Measurements from ENCODE around the gene ITGB8.

ITGB8 gene

GRCh38 chr7:20314198-20314597 lies 16.5 kb upstream of the ITGB8 start (continued):
- TF ChIP-seq ZNF70 (CRISPR knock-in tag; IDR thresholded peaks at IDR 0.05) (no peak), PPARA (CRISPR knock-in tag; IDR thresholded peaks at IDR 0.05; ENCODE audit: borderline replicate concordance) (no peak)

- TF ChIP-seq ZFP3 (CRISPR knock-in tag; IDR thresholded peaks at IDR 0.05) (no peak), ZC3H10 (CRISPR knock-in tag; IDR thresholded peaks at IDR 0.05) (no peak), TCF4 (CRISPR knock-in tag; IDR thresholded peaks at IDR 0.05; ENCODE audit: borderline replicate concordance) (no peak), OSR1 (CRISPR knock-in tag; IDR thresholded peaks at IDR 0.05) (no peak), GLIS3 (CRISPR knock-in tag; IDR thresholded peaks at IDR 0.05) (no peak), ZNF70 (CRISPR knock-in tag; IDR thresholded peaks at IDR 0.05) (no peak), PPARA (CRISPR knock-in tag; IDR thresholded peaks at IDR 0.05; ENCODE audit: borderline replicate concordance) (no peak), TOX (CRISPR knock-in tag; IDR thresholded peaks at IDR 0.05; ENCODE audit: borderline replicate concordance) (no peak), CSDC2 (CRISPR knock-in tag; IDR thresholded peaks at IDR 0.05) (no peak), SNAI2 (CRISPR knock-in tag; IDR thresholded peaks at IDR 0.05) (no peak), ZFP30 (CRISPR knock-in tag; IDR thresholded peaks at IDR 0.05) (no peak)
- TF ChIP-seq, protein P1, sequence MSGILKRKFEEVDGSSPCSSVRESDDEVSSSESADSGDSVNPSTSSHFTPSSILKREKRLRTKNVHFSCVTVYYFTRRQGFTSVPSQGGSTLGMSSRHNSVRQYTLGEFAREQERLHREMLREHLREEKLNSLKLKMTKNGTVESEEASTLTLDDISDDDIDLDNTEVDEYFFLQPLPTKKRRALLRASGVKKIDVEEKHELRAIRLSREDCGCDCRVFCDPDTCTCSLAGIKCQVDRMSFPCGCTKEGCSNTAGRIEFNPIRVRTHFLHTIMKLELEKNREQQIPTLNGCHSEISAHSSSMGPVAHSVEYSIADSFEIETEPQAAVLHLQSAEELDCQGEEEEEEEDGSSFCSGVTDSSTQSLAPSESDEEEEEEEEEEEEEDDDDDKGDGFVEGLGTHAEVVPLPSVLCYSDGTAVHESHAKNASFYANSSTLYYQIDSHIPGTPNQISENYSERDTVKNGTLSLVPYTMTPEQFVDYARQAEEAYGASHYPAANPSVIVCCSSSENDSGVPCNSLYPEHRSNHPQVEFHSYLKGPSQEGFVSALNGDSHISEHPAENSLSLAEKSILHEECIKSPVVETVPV (CRISPR knock-in tag; IDR thresholded peaks at IDR 0.05), result no peak
- TF ChIP-seq, protein P2, sequence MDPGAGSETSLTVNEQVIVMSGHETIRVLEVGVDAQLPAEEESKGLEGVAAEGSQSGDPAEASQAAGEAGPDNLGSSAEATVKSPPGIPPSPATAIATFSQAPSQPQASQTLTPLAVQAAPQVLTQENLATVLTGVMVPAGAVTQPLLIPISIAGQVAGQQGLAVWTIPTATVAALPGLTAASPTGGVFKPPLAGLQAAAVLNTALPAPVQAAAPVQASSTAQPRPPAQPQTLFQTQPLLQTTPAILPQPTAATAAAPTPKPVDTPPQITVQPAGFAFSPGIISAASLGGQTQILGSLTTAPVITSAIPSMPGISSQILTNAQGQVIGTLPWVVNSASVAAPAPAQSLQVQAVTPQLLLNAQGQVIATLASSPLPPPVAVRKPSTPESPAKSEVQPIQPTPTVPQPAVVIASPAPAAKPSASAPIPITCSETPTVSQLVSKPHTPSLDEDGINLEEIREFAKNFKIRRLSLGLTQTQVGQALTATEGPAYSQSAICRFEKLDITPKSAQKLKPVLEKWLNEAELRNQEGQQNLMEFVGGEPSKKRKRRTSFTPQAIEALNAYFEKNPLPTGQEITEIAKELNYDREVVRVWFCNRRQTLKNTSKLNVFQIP (CRISPR knock-in tag; IDR thresholded peaks at IDR 0.05; ENCODE audit: borderline replicate concordance, low read depth), result no peak
- ATAC-seq, result no peak
Measured at GRCh38 chr7:20316706-20317105, 14.0 kb upstream of the ITGB8 start.

- ATAC-seq, result no peak
- no peak for TF ChIP-seq ZNF8 (CRISPR knock-in tag; IDR thresholded peaks at IDR 0.05)
- TF ChIP-seq PPARA (CRISPR knock-in tag; IDR thresholded peaks at IDR 0.05; ENCODE audit: borderline replicate concordance), result no peak
- TF ChIP-seq, protein P1 (CRISPR knock-in tag; IDR thresholded peaks at IDR 0.05), result no peak
- TF ChIP-seq CSDC2 (CRISPR knock-in tag; IDR thresholded peaks at IDR 0.05), result no peak
- no peak for TF ChIP-seq GLIS3 (CRISPR knock-in tag; IDR thresholded peaks at IDR 0.05)
- TF ChIP-seq ZFP3 (CRISPR knock-in tag; IDR thresholded peaks at IDR 0.05), result no peak
Measured at GRCh38 chr7:20317413-20317812, 13.3 kb upstream of the ITGB8 start.

- TF ChIP-seq ZC3H10 (CRISPR knock-in tag; IDR thresholded peaks at IDR 0.05) (no peak), TOX (CRISPR knock-in tag; IDR thresholded peaks at IDR 0.05; ENCODE audit: borderline replicate concordance) (no peak), ARNTL (CRISPR knock-in tag; IDR thresholded peaks at IDR 0.05; ENCODE audit: borderline replicate concordance, low read depth) (no peak)
- no peak for ATAC-seq
Measured at GRCh38 chr7:20318933-20319332, 11.8 kb upstream of the ITGB8 start.

- TF ChIP-seq, protein P1 (CRISPR knock-in tag; IDR thresholded peaks at IDR 0.05), result no peak
- no peak for TF ChIP-seq ZFP3 (CRISPR knock-in tag; IDR thresholded peaks at IDR 0.05)
- no peak for TF ChIP-seq BACH2 (CRISPR knock-in tag; IDR thresholded peaks at IDR 0.05; ENCODE audit: borderline replicate concordance)
- no peak for TF ChIP-seq ARNTL (CRISPR knock-in tag; IDR thresholded peaks at IDR 0.05; ENCODE audit: borderline replicate concordance, low read depth)
- TF ChIP-seq ZNF70 (CRISPR knock-in tag; IDR thresholded peaks at IDR 0.05), result no peak
- TF ChIP-seq ZC3H10 (CRISPR knock-in tag; IDR thresholded peaks at IDR 0.05), result no peak
- no peak for TF ChIP-seq OSR1 (CRISPR knock-in tag; IDR thresholded peaks at IDR 0.05)
- TF ChIP-seq, protein P2 (CRISPR knock-in tag; IDR thresholded peaks at IDR 0.05; ENCODE audit: borderline replicate concordance, low read depth), result no peak
- TF ChIP-seq SNAI2 (CRISPR knock-in tag; IDR thresholded peaks at IDR 0.05), result no peak
- TF ChIP-seq RARB (CRISPR knock-in tag; IDR thresholded peaks at IDR 0.05), result no peak
- TF ChIP-seq, protein P3, sequence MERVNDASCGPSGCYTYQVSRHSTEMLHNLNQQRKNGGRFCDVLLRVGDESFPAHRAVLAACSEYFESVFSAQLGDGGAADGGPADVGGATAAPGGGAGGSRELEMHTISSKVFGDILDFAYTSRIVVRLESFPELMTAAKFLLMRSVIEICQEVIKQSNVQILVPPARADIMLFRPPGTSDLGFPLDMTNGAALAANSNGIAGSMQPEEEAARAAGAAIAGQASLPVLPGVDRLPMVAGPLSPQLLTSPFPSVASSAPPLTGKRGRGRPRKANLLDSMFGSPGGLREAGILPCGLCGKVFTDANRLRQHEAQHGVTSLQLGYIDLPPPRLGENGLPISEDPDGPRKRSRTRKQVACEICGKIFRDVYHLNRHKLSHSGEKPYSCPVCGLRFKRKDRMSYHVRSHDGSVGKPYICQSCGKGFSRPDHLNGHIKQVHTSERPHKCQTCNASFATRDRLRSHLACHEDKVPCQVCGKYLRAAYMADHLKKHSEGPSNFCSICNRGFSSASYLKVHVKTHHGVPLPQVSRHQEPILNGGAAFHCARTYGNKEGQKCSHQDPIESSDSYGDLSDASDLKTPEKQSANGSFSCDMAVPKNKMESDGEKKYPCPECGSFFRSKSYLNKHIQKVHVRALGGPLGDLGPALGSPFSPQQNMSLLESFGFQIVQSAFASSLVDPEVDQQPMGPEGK (CRISPR knock-in tag; IDR thresholded peaks at IDR 0.05; ENCODE audit: borderline replicate concordance), result no peak
- TF ChIP-seq ZNF8 (CRISPR knock-in tag; IDR thresholded peaks at IDR 0.05), result no peak
- no peak for TF ChIP-seq ZFP30 (CRISPR knock-in tag; IDR thresholded peaks at IDR 0.05)
- TF ChIP-seq ISL1 (CRISPR knock-in tag; IDR thresholded peaks at IDR 0.05), result no peak
- no peak for TF ChIP-seq CSDC2 (CRISPR knock-in tag; IDR thresholded peaks at IDR 0.05)
- TF ChIP-seq TOX (CRISPR knock-in tag; IDR thresholded peaks at IDR 0.05; ENCODE audit: borderline replicate concordance), result no peak
- no peak for TF ChIP-seq GLIS3 (CRISPR knock-in tag; IDR thresholded peaks at IDR 0.05)
- no peak for ATAC-seq
Measured at GRCh38 chr7:20320322-20320721, 10.4 kb upstream of the ITGB8 start.
